NCI-H524 (cell line): ENCODE measurements around the gene ZRANB3.
"Not testable (repeated sequence)": the region's sequence is repeated elsewhere in the genome, so short reads cannot be mapped to it uniquely, and the experiment has no call there.

Source experiments
- DNase-seq, 2 experiments: peaks; one replicate each; lab custom pipeline; 2025; lab: John Stamatoyannopoulos, UW

The ZRANB3 gene

GRCh38 chr2:135490376-135490775, 40.6 kb downstream of the ZRANB3 start:
- no peak for DNase-seq

GRCh38 chr2:135485441-135485840, 45.6 kb downstream of the ZRANB3 start:
- DNase-seq = no peak

DNA sequence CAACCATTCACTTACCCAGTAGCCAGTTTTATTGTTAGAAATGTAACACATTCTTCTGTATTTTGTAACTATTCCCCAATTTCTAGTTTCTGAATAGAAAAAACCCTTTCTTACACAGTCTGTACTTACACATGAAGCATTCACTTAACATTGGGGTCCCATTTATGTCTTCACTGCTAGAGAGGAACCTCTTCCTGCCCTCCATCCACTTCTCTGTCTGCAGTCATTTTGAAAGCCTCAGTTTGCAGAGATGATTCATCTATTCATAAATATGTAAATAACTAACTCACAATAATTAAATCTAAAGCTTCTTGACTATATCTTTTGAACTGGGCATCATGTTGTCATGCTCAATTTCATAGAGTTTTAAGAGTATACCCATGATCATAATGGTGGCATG, 55.9 kb downstream of the ZRANB3 start:
- DNase-seq = no peak

GRCh38 chr2:135473567-135473966, 57.5 kb downstream of the ZRANB3 start:
- DNase-seq = peak in 1 of 2 experiments; percentile 13

DNA sequence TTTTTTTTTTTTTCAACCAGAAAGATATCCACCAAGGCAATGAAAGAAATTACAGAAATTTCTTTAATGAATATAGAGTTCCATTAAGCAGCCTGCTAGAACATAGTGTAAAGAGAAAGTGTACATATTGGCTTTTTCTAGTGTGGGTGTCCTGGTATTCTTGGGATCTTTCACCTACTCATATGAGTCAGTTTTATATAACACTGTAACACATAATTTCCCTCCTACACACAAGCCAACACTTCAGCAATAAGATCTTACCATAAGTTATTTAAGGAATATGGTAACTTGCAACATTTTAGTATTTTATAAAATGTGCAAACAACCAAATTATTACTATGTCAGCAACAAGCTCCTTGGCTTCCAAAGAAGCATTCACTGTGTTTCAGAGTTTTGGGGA, 59.9 kb downstream of the ZRANB3 start:
- no peak for DNase-seq

GRCh38 chr2:135457279-135457678, 73.7 kb downstream of the ZRANB3 start:
- DNase-seq = no peak

- DNase-seq = no peak
Measured at GRCh38 chr2:135456835-135457234, 74.2 kb downstream of the ZRANB3 start.

GRCh38 chr2:135456431-135456830, 74.6 kb downstream of the ZRANB3 start:
- no peak for DNase-seq

DNA sequence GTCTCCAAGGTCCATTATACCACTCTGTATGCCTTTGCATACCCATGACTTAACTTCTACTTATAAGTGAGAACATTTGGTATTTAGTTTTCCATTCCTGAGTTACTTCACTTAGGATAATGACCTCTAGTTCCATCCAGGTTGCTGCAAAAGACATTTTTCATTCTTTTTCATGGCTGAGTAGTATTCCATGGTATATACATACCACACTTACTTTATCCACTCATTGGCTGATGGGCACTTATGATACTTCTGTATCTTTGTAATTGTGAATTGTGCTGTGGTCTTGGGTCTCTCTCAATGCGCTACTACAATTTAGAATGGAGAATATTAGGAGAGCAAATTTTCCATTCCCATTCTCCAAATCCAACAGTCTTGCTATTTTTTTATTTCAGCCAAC, 76.4 kb downstream of the ZRANB3 start:
- DNase-seq = no peak

- not testable (repeated sequence) for DNase-seq
Measured at GRCh38 chr2:135453027-135453426, 78.0 kb downstream of the ZRANB3 start.

DNA sequence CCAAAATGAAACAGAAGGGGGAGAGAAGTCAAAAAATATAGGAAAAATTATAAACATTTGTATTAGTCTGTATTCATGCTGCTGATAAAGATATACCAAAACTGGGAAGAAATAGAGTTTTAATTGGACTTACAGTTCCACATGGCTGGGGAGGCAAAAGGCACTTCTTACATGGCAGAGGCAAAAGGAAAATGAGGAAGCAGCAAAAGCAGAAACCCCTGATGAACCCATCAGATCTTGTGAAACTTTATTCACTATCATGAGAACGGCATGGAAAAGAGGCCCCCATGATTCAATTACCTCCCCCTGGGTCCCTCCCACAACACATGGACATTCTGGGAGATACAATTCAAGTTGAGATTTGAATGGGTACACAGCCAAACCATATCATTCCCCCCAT, 79.1 kb downstream of the ZRANB3 start:
- no peak for DNase-seq

DNA sequence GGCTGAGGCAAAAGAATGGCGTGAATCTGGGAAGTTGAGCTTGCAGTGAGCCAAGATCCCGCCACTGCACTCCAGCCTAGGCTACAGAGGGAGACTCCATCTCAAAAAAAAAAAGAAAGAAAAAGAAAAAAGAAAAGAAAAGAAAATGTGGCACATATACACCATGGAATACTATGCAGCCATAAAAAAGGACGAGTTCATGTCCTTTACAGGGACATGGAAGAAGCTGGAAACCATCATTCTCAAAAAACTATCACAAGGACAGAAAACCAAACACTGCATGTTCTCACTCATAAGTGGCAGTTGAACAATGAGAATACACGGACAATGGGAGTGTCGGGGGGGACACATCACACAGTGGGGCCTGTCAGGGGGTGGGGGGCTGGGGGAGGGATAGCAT, 88.0 kb downstream of the ZRANB3 start:
- DNase-seq = not testable (repeated sequence)

DNA sequence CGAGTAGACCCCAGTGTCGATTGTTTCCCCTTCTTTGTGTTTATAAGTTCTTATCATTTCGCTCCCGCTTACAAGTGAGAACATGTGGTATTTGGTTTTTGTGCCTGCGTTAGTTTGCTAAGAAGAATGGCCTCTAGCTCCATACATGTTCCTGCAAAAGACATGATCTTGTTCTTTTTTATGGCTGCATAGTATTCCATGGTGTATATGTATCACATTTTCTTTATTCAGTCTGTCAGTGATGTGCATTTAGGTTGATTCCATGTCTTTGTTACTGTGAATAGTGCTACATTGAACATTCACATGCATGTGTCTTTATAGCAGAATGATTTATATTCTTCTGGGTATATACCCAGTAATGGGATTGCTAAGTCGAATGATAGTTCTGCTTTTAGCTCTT, 95.9 kb downstream of the ZRANB3 start:
- not testable (repeated sequence) for DNase-seq

DNA sequence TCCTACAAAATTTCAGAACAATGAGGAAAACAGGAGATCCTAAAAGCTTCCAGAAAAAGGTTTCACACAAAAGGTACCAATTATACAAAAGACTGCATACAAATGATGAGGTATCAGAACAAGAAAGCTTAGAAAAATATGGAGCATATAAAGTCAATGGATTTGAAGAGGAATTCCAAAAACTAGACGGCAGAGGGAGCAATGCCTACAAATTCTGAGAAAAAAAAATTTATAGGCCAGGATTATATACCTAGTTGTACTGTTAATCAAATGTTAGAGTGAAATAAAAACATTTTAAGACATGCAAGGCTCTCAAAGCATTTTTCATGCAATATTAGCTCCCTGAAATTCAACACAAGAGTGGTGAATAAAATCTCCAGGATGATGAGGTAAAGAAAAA, 106.2 kb downstream of the ZRANB3 start:
- no peak for DNase-seq

DNA sequence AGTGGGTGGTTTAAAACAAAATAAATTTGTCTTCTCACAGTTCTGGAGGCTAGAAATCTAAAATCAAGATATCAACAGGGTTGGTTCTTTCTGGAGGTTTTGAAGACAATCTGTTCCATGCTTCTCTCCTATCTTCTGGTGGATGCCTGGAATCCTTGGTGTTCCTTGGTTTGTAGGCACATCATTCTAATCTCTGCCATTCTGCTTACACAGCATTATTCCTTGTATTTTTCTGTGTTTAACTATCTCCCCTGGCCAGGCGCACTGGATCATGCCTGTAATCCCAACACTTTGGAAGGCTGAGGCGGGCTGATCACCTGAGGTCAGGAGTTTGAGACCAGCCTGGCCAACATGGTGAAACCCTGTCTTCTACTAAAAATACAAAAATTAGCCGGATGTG, 108.1 kb downstream of the ZRANB3 start:
- no peak for DNase-seq

DNA sequence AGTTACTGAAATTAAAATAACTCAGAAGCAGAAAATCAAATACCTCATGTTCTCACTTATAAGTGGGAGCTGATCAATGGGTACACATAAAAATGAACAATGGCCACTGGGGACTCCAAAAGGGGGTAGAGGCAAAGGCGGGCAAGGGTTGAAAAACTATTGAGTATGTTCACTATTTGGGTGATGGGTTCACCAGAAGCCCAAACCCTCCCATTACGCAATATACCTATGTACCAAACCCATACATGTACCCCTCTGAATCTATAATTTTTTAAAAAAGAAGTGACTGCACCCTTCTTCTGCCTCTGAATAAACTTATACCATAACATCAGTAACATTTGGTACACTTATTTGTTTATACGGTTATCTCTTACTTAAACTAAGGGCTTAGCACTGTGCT, 119.4 kb downstream of the ZRANB3 start:
- no peak for DNase-seq

- no peak for DNase-seq
Measured at GRCh38 chr2:135409436-135409835, 121.6 kb downstream of the ZRANB3 start.

GRCh38 chr2:135396259-135396658, 134.8 kb downstream of the ZRANB3 start:
- DNase-seq = not testable (repeated sequence)

GRCh38 chr2:135386993-135387392, 144.0 kb downstream of the ZRANB3 start:
- DNase-seq = no peak

DNA sequence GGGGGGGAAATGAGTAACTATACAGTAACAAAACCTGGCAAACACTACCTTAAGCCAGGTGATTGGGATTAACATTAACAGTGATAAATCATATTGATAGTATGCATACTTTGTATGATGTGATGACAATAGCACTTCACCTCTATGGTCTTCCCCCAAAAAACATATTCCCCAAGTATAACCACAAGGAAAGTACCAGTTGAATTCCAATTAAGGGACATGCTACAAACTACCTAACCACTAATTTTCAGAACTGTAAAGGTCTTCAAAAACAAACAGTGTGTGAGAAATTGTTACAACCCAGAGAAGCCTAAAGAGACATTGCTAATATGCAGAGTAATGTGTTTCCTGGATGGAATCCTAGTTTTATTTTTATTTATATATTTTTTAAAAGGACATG, 152.4 kb downstream of the ZRANB3 start:
- DNase-seq = no peak

DNA sequence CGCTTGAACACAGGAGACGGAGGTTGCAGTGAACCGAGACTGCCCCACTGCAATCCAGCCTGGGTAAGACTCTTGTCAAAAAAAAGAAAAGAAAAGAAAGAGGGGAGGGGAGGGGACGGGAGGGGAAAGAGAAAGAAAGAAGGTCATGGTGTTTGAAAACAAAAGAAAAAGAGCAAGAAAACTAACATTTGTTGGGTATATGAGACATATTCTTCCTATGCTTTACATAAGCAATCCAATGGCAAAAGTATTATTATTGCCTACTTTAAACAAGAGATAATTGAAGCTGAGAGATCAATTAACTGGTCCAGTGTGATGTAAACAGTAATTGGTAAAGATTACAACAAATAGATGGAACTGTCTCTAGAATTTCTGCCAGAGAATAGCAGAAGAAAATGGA, 157.3 kb downstream of the ZRANB3 start:
- DNase-seq = no peak

GRCh38 chr2:135349941-135350340, 181.1 kb downstream of the ZRANB3 start:
- no peak for DNase-seq

DNA sequence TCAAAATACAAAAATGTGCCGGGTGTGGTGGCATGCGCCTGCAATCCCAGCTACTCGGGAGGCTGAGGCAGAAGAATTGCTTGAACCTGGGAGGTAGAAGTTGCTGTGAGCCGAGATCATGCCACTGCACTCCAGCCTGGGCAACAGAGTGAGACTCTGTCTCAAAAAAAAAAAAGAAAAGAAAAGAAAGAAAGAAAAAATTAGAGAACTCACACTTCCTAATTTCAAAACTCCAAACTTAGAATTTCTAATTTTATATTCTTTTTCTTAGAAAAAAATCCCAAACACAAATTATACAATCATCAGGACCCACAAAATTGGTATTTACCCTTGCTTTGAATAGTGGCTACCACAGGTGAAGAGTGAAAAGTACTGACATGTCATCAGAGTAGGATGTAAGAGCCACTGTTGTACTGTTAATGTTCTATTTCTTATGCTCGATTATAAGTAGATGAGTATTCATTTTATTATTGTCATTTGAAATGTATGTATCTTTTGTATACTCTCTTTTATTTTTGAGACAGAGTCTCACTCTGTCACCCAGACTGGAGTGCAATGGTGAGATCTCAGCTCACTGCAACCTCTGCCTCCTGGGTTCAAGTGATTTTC, 182.8 kb downstream of the ZRANB3 start:
- DNase-seq = not testable (repeated sequence)

- DNase-seq = no peak
Measured at GRCh38 chr2:135337071-135337470, 193.9 kb downstream of the ZRANB3 start.

GRCh38 chr2:135335256-135335655, 195.8 kb downstream of the ZRANB3 start:
- DNase-seq = no peak
